Measurements from ENCODE around the gene AIM2.
A peak's percentile ranks its signal among the peaks of the same experiment; 100 is the strongest.

The AIM2 gene

DNA sequence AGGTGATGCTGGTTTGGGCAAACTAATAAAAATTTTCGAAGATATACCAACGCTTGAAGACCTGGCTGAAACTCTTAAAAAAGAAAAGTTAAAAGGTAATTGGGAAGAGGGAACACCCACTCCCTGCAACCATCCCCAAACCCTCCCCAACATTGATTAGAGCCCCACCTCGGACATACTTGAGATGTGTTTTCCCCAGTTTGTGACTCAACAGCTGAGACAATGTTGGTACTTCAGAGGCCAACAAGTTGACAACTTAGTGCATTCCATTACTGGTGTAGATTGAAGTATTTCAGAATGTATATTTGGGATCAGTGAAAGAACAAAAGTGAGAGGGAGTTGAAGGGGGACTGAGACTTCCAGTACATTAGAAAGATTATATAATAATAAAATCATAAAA is 61.7 kb downstream of the AIM2 start:
- CTCF ChIA-PET = no interaction called here
- TF ChIP-seq, protein P1, sequence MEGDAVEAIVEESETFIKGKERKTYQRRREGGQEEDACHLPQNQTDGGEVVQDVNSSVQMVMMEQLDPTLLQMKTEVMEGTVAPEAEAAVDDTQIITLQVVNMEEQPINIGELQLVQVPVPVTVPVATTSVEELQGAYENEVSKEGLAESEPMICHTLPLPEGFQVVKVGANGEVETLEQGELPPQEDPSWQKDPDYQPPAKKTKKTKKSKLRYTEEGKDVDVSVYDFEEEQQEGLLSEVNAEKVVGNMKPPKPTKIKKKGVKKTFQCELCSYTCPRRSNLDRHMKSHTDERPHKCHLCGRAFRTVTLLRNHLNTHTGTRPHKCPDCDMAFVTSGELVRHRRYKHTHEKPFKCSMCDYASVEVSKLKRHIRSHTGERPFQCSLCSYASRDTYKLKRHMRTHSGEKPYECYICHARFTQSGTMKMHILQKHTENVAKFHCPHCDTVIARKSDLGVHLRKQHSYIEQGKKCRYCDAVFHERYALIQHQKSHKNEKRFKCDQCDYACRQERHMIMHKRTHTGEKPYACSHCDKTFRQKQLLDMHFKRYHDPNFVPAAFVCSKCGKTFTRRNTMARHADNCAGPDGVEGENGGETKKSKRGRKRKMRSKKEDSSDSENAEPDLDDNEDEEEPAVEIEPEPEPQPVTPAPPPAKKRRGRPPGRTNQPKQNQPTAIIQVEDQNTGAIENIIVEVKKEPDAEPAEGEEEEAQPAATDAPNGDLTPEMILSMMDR (IDR thresholded peaks at IDR 0.05; ENCODE audit: insufficient read depth, low read length, missing control alignments) = no peak
- DNase-seq (ENCODE audit: low read depth, low spot score) = no peak
- POLR2A ChIA-PET = no interaction called here
- no peak overlapping the region for H3K4me3 ChIP-seq (ENCODE audit: low read depth, low read length)

DNA sequence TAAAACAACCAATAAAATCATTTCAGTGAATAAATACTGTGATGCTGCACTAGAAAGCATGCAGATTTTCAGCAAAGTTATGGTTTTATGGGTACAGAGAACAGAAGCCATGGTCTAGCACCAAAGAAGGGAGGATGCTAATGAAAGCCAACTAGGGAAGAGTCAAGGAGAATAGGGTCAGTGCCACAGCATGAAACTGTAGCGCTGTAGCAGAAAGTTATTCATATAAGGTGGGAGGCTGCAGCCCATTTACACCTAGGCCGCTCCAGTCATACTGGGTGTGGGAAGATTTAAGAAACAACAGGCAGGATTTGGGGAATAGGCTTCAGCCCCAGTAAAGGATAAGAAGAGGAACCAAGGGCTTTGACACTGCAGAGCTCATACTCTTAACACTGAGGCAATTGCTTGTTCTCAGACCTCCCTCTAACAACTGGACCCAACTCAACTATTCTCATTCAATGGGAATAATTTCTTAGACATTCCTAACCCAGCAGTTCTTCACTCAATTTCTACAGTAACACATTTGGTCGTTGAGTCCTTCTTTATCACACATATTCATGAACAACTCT is 62.5 kb downstream of the AIM2 start:
- TF ChIP-seq, protein P1 (IDR thresholded peaks at IDR 0.05; ENCODE audit: insufficient read depth, low read length, missing control alignments) = no peak
- CTCF ChIA-PET = interaction anchor here (0.6 kb wide), 1 partner anchor 16 kb away, joined by 4 read pairs; no protein-coding TSS in a partner anchor
- no peak for DNase-seq (ENCODE audit: low read depth, low spot score)
- POLR2A ChIA-PET = no interaction called here
- H3K4me3 ChIP-seq (ENCODE audit: low read depth, low read length) = no peak overlapping the region

DNA sequence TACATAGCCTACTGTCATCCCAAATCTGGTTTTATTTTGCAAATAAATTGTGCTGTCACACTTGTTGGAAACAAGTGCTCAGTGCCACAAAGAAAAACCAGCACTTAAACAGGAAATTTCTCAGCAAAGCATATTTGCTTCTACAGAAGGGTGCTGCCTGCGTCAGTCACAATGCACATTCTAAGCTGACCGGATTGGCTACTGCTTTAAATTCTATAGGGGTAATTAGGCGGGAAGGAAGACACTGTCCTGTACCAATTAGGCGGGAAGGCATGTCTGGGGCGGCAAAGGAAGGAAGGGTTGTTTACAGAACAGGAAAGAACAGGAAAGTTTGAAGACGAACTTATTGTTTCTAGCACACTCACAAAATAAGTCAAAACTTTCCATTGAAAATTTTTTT is 64.1 kb downstream of the AIM2 start:
- TF ChIP-seq, protein P1 (IDR thresholded peaks at IDR 0.05; ENCODE audit: insufficient read depth, low read length, missing control alignments) = no peak
- DNase-seq (ENCODE audit: low read depth, low spot score) = no peak
- CTCF ChIA-PET = no interaction called here
- H3K4me3 ChIP-seq (ENCODE audit: low read depth, low read length) = peak overlapping the region; percentile 60
- POLR2A ChIA-PET = no interaction called here
